HG02759 (cell line): ENCODE results near the gene KCNA2.

ENCODE experiments used
- ATAC-seq: cut with Tn5 transposase; IDR thresholded peaks from one replicate; pipeline ENCODE4 v1.9.1; 2021; ENCODE audit warnings: mild to moderate bottlenecking, moderate library complexity; ENCODE audit not compliant: unreplicated experiment

KCNA2 gene

DNA sequence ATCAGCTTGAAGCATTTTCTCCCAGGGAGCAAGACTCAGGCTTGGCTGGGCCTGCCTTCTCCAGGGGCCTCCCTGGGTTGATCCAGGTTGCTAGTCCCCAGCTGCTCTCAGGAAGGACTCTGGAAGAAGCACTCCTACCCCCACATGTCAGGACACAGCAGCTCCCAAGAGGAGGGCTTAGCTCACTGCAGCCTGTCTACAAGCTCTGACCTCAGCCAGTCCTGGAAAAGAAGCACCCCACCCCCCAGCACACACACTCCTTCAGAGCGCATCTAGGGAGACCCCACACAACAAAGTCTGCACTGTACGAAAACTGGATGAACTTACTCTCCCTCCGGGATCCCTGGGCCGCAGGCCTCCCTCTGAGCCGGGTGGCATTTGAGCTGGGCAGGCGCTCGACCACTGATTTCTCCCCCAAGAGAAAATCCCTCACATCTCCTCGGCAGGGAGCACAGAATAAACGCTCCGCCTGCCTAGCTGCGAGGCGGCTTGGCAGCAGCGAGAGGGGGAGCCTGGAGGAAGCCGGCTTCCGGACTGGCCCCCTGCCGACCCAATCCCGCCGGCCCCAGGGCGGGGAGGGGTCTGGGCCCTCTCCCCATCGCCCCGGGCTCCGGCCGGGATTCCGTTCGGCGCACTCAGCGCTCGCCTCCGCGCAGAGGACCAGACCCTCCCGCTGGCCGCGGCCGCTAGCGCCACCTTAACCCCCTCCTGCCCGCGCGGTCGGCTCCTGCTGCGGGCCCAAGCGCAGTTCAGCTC lies at the start of gene KCNA2:
Gene KCNA2, minus strand, starts transcription at position 458 of the 756 bp plus-strand sequence. CDS start 1,576 bp downstream, outside the sequence.
- no peak for ATAC-seq

DNA sequence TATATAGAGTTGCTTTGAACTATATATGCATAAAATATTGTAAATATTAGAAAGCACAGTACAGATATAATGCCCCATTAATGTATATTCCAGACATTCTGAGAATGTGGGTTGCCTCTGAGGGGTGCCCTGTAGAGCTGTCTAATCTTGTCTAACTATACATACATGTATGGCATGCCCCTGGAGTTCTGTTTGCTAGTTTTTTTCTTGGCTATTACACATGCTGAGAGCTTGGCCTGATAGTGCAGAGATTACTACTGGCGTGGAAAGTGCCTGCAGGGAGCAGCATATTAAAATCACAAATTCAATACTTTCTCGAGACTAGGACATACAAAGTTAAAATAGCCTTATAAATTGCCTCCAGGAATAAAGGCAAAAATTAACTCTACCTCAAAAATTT lies 44.5 kb upstream of the KCNA2 start:
- ATAC-seq = no peak

DNA sequence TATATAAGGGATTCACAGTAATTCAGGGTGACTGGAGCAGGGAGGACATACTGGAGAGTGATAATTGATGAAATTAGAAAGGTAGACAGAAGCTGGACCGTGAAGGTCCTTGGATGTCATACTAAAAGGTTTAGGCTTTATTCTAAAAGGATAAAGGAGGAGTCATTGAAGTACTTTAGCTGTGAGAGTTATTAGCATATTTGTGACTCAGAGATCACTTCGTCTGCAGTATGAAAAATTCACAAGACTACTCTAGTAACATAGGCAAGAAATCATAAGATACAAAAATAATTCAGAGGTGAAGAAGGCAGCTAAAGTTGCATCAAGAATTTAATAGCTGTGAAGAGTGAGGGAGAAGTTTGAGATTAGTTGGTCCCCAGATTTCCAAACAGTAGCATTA lies 42.3 kb upstream of the KCNA2 start:
- ATAC-seq = no peak

DNA sequence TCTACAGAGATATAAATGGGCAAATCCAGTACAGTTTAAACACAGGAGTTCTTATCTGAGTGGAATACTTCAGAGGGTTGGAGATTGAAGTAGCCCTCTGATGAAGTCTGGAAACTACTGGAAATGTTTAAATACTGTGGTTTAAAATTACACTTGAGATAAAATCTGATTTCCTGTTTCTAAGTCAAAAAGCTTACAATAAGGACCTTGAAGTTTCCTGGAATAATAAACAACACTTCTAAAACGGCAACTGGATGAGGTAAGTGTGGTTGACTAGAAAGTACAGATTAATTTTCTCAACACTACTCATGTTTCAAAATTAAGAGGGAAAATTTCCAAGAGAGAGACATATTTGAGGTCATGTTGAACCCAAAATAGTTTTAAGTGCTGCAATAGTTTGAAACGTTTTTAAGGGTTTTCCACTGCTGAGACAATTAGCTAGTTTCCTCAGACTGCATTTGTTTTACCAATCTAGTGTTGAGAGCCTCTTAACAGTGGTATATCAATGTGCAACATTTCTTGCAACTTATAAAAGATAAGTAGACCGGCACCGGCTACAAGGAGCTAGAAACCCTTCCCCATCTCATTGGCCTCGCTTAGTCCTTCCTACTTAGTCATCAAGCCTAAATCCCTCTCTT lies 41.2 kb upstream of the KCNA2 start:
- ATAC-seq = no peak

DNA sequence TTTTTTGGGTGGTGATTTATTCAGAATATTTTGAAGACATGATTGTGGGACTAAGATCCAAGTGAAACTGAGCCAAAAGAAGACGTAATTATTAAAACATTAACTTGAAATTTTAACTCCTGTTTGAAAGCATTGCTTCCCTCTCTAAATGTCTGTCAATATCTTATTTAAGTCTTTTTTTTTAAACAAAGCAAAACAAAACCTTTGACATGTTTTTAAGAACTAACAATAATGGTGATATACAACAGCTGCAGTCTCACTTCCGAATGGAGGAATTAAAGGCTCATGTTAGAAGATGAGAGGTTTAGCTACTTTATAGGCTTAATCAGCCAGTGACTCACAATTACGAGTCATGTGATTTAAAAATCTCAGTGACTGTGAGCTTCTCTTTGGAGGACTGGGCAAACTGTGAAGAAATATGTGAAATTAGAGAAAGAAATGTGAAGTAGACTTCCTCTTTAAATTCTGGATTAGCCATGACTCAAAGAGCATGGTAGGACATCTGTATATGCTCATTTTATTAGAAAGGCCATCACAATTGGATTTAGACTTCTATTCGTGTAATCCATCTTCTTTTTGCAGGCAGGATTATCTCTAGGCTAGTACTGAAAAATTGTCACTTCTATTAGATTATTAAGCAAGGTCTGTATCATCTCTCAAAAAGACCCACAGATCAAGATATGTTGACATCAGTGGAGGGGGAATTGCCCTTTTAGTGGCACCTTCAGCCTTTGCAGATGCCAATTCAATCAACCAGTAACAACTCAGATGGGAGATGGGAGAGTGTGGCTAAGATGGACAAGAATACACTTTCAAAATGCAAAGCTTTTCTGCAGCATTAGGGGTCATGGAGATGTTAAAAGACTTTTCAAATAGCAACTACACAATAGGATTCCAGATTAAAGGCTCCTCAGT lies 39.9 kb upstream of the KCNA2 start:
- ATAC-seq = no peak

DNA sequence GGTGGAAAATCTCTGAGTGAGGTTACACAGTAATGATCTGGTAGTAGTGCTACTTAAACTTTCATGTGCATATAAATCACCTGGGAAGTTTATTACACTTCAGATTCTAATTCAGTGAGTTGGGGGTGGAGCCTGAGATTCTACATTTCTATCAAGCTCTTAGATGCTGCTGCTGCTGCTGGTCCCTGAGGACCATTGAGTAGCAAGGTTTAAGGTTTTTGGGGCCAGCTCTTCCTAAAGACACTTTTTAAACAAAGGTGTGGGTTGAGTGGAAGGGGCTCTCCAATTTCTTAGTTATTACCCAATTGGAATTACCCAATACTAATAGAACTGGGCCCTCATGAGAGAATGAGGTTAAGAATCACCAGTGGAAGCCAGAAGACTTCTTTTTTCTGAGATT lies 39.1 kb upstream of the KCNA2 start:
- ATAC-seq = no peak

DNA sequence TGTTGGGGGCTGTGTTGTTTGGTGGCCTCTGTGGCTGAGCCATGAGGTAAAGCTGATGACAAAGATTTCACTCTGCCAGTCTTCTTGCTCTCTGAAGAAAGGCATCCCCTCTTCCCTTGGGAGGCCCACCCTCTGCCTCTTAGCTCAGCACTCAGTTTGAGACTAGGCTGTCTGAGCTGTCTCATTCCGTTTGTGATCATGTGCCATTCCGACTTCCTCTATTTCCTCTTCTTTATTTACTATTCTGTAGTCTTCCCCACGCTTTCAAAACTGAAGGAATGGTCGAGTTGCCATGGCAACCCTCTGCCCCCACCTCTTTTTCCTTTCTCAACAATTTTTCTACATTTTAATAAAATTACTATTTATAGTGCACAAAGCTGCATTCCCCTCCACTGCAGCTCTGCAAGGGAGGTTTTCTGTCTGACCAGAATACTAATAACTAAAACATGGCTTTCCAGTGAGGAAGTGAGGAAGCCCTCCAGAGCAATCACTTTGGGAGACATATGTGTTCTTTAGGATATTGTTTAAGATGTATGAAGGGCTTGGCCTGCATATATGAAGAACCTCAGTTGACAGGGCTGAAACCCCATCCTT lies 37.8 kb upstream of the KCNA2 start:
- no peak for ATAC-seq

DNA sequence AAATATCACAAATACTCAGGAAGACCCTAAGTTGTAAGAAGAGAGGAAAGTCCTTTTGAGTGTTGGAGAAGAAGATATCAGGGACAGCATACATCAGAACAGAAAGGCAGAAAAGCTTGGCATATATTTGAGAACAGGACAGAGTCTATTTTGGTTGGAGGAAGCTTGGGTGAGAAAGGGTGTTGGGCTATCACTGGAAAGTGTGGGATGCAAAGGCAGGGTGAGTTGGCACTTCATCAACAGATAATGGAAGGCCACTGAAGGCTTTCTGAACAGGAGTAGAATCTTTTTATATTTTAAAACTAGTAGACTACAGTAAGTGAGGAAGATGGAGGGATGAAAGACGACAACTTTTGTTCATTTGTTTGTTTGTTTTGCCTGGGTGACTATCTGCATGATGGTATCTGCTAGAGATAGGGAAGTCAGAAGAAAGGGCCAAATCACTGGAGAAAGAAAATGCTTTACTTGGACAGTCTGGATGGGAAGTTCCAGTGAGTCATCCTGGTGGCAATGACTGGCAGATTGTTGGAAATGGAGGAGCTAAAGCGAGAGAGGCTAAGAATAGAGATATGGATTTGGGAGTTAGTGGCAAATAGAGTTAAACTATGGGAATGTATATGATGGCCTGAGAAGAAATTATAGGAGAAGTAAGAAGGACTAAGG lies 33.7 kb upstream of the KCNA2 start:
- ATAC-seq = no peak

DNA sequence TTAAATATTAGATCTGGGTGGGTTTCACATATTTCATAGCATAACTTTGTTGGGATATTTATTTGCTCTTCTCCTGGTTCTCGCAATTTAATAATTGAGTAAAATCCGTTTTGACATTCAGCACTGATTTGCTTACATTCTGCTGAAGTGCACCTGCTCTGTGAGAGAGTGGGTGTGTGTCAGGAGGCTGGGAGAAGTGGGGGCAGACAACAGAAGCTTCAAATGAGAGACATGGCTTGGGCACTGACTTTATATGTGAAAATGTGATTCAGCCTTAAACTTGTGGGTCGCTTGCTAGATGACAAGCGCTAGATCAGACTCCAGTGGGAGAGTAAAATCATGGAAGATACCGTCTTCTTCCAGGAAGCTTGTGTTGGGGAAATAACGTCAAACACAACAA lies 32.4 kb upstream of the KCNA2 start:
- ATAC-seq = no peak

DNA sequence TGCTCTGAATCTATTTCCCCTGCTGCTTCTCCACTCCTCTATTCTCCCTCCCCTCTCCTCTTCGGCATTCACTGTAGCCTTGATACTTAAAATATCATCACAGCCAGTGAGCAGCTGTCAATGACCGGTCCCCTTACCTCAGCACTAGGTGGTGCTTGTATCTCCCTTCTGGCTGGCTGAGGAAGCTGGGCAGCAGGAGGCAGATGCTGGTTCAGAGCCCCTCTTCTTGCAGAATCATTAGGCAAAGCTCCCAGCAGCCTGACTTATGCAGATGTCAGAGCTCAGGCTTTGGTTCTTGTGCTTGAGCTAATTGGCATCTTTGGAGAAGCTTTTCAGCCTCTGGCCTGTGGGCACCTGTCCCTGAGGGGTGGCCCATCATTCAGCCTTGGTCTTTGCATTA lies 31.9 kb upstream of the KCNA2 start:
- ATAC-seq = no peak

DNA sequence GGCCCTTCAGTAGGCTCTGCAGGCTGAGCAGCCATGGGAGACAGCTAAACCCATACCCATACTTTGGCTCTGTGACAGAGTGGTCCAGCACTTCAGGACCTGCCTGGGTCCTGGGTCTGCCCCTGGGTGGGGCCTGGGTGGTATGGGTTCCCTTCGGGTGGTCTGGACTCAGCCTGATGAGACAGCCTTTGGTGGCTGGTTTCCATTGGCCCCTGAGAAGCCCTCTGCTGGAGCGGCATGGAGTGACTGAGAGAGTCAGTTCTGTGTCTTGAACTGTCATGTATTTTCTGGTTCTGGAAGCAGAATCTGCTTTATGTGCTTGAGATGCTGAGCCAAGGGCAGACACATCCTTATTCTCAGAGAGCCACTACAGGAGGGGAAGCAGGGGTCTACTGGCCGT lies 31.3 kb upstream of the KCNA2 start:
- no peak for ATAC-seq

DNA sequence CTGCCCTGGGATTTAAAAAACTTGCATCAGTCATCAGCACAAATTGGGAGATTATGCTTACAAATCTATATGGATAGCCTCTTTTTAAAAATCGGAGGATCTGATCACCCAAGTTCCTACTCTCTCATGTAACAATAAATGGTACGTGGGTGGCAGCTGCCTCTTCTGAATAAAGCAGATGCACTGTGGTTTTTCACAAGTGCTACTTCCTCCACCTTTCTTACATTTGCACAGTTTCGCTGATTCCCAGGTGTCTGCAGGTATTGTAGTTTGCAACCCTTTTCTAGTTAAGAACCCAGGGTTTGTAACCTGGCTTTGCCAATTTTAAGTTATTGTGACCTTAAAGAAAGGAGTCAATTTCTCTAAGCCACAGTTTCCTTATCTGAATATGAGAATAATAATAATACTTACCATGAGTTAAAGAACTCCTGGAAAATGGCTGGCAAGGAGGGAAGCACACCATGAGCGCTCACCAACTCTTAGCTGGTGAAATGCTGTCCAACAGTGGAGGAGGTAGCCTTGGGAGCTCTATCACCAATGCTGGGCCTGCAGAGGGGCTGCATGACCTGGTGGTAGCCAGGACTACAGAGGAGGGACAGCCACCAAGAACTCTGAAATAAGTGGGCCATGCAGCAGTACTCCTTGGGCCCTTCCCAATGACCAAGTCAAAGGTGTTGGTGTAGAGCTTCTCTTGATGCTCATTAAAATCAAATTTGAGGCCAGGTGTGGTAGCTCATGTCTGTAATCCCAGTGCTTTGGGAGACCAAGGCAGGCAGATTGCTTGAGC lies 30.2 kb upstream of the KCNA2 start:
- no peak for ATAC-seq

DNA sequence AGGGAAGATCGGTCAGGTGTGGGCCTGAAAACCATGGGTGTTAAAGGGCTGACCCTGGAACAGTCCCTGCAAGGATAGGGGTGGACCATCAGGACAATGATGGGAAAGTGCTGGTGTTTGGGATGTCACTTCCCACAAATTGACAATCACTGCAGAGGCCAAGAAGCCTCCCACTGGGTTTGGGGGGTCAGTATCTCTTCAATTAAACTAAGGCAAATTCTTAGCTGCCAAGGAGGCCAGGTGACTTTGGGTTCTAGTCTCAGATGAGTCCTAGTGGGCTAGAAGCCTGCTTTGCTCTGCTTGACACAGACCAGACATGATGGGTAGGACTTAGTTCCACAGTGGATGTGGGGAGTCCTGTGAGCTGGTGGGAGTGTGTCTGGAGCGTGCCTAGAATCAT lies 29.3 kb upstream of the KCNA2 start:
- no peak for ATAC-seq

DNA sequence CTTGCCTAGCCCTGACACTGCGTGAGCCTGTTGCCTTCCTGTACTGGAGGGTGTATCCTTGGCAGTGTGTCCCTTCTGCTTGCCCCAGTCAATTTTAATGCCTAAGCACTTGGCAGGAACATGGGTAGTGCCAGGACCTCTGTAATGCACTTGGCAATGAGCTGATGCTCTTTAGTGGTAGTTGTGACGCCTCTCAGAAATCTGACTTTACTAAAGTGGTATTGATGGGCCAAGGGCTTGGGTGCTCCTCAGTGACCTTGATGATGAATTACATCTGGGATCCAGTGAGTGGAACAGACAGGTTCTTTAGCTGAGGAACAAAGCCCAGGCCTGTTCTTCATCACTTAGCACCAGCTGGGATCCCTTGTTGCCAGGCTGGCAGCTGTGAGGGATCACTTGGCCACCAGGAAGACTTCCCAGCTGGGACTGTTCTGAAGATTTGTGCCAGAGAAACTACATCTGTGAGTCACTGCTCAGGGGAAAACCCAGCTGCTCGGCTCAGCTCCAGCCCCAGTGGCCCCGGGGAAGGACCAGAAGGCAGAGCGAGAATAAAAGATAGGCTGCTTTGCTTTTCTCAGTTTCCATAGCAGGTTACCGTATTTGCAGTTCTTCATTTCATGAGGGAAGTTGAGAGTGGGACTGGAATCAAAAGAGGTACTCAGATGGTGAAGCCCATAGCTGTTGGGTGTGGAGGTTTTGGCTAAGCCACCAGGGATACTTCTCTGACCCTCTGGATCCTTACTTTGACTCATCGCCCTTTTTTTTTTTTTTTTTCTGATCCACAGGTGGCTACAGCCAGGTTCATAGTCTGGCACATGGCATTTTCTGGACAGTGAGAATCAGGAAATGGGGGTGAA lies 28.5 kb upstream of the KCNA2 start:
- peak; percentile 77 for ATAC-seq

DNA sequence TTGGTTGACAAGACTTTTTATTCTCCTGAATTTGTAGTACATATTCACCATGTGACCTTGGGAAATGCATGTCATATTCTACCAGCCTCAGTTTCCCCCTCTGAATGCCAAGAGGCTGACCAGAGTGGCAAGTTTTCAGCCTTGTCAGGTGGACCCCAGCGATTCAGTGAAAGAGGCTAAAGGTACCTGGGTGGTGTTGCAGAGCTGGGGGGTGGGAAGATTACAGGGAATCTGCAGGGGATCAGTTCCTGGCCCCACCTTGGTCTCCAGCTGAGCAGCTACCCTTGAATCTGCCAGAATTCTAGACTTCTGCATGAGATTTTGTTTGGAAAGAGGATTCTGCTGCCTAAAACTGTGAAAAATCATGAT lies 27.9 kb upstream of the KCNA2 start:
- ATAC-seq = no peak

DNA sequence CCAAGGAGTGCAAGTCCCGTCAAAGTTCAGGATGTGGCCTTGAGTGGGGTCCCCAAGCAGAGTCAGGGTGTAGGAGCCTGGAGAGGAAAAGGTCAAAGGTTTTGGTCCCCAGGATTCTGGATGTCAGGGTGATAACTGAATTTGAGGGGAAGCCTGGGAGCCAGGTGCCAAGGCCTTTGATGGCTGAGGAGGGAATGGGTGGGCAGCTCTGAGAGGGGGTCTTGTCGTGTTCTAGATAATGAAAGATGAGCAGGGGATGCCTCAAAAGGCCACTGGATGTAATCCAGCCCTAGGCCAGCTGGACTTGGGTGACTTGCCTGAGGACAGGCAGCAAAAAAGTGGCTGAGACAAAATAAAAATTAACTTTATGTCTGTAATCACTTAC lies 27.5 kb upstream of the KCNA2 start:
- ATAC-seq = no peak

DNA sequence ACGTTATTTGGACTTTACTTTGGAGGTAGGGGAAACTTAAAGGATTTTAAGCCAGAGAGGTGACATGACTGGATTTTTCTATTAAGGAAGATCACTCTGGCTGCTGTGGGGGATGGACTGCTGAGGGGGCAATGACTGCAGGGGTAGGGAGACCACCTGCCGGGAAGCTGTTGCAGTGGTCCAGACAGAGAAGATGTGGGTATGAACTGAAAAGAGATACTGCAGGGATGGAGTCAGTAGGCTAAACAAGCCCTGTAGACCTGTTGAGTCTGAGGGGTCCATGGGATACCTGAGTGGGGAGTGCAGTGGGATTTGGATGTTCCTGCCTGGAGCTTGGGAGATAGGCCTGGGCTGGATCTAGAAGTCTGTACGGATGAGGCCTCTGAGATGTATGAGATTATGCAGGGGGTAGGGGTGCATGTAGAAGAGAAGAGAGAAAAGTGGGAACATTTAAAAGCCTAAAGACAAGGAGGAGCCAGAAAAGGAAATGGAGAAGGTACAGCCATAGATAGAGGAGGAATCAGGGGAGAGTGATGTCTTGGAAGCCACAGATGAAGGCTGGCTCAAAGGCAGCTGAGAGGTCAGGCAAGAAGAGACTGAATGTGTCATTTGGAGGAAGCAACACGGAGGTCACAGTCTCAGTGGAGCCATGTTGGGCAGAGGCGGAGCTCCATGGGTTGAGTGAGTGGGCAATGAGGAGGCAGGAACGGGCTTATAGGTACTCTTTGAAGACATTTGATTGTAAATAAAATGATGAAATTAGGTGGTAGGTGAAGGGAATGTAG lies 25.9 kb upstream of the KCNA2 start:
- no peak for ATAC-seq
